HL-60/S4 (cell line): ENCODE data around the gene FOXI3.
"Not testable (repeated sequence)": the region's sequence is repeated elsewhere in the genome, so short reads cannot be mapped to it uniquely, and the experiment has no call there.

ENCODE experiments used
- in situ Hi-C: fragments of 300-500 bp; cut with MboI; formaldehyde crosslinking; loops from 2 replicates; pipeline ENCODE4 v1.14.3; 2022; ENCODE audit warnings: low sequenced_read_pairs

FOXI3 gene

GRCh38 chr2:88443353-88443938 lies 9.0 kb downstream of the FOXI3 start:
- in situ Hi-C loops: no loop called here

DNA sequence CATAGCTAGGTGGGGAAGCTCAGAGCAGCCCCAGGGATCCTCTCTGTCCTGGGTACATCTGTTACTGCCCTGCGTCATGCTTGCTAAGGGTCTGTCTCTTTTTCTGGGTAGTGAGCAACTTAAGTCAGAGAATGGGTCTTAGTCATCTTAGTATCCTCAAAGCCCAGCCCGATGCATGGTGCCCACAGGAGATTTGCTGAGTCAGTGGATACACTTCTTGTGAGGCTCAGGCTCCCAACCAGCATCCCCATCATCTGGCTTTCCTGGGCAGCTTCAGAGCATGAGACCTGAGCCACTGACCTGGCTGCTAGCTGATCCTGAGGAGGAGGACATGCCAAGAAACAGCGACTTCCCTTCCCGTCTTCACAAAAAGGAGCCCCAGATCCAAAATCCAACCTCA lies 10.0 kb downstream of the FOXI3 start:
- in situ Hi-C loops: no loop called here

GRCh38 chr2:88442061-88442460 lies 10.4 kb downstream of the FOXI3 start:
- in situ Hi-C loops: no loop called here

DNA sequence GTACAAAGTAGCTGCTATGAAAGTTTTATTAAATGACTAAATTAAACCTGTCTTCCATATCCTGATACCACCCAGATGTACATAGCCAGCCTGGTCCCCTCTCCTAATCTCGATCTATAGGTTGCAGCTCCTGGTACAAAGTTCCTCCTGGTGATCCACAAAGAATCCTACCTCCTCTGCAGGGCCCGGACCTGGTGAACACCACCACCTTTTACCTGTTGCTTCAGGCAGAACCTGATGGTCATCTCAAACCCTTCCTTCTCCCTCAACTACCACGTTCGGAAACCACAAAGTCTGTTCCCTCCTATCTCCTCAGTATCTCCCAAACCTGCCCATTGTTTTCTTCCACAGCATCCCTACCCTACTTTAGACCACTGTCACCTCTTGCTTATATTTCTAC lies 15.5 kb downstream of the FOXI3 start:
- in situ Hi-C loops: no loop called here

- in situ Hi-C loops: no loop called here
Measured at GRCh38 chr2:88429929-88430328, 22.6 kb downstream of the FOXI3 start.

- in situ Hi-C loops: no loop called here
Measured at GRCh38 chr2:88423733-88424132, 28.8 kb downstream of the FOXI3 start.

DNA sequence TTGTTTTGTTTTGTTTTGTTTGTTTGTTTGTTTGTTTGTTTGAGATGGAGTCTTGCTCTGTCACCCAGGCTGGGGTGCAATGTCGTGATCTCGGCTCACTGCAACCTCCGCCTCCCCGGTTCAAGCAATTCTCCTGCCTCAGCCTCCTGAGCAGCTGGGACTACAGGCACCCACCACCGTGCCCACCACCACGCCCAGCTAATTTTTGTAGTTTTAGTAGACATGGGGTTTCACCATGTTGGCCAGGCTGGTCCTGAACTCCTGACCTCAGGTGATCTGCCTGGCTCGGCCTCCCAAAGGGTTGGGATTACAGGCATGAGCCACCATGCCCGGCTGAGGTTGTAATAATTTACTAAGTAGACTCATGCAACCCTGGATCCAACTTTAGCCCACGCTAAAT lies 33.4 kb downstream of the FOXI3 start:
- in situ Hi-C loops: not testable (repeated sequence)

DNA sequence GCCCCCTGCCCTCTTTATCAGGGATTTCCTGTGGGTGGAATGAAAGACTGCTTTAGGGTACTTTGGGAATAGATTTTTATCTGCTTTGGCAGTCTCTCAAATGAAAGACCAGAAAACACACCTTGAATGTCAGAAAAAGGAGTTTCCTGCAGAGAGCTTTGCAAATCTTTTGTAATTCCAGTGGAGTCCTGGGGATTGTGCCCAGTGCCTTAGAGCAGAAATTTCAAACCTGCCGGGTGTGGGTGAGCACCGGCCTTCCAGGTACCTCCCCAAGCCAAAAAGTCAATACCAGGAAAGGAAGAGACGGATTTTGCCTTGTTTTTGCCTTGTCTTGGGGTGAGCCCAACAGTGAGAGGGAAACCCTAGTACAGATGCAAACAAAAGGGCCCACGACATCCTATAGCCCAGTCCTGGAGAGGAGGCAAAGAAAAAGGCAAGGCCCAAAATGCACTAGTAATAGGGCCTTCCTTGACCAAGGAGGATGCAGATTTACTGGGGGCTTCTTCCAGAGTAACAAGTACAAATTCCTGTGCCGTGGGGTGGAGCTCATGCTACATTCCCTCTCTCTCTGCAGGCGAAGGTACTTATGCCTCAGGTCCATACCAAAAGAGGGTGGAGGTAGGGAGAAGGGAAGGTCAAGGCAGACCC lies 36.4 kb downstream of the FOXI3 start:
- in situ Hi-C loops: no loop called here

DNA sequence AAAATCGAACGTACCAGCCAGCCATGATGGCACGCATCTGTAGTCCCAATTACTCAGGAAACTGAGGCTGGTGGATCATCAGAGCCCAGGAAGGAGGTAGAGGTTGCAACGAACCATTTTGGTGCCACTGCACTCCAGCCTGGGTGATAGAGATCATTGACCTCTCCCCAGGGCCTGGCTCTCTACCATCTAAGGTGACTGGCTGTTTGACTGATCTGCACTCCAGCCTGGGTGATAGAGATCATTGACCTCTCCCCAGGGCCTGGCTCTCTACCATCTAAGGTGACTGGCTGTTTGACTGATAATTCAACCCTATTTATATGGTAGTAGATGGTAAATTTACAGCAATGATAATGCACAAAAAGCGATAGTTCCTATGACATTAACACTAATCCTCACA lies 43.6 kb downstream of the FOXI3 start:
- in situ Hi-C loops: not testable (repeated sequence)

DNA sequence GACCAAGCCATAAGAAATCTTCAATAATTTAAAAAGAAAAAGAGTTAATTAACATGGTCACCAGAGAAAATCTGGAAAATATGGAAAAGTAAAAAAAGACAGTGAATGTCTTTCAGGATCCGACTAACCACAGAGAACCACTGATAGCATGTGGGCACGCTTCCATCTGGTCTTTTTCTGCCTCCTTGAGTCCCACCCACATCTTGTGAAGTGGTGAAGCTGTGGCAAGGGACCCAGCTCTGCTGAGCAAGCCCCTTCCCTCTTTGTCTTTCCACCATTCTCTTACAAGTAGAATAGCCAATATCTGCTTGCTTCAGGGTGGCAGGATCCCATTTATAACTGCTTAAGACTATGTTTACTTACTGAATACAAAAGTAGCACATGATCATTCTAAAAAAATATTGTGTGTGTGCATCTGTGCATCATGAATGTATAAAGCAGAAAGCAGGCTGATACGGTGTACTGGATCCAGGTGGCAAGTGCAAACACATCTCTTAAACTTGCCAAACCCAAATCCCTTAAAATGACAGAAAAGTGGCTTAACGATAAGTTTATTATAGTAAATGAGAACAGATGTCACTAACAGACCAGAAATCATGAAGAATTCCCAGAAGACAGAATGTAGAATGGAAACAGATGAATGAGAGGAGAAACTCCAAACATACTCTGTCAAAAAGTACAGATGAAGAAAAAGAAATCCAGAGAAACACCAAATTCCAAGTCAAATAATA lies 52.3 kb downstream of the FOXI3 start:
- in situ Hi-C loops: no loop called here

- in situ Hi-C loops: no loop called here
Measured at GRCh38 chr2:88398180-88398579, 54.3 kb downstream of the FOXI3 start.
